VCaP (cell line): ENCODE results near the gene USP8.
"Not testable (repeated sequence)": the region's sequence is repeated elsewhere in the genome, so short reads cannot be mapped to it uniquely, and the experiment has no call there.

Source experiments
- H3K27ac ChIP-seq: fragments of 450-650 bp; 2 replicates; pipeline ENCODE4 v1.5.1; 2017
- CTCF ChIP-seq: fragments of 450-650 bp; conservative IDR thresholded peaks from 2 replicates; pipeline ENCODE4 v1.5.1; 2017; ENCODE audit warnings: mild to moderate bottlenecking, moderate library complexity

The USP8 gene

GRCh38 chr15:50424066-50424890 lies at the start of gene USP8:
Gene USP8 (plus strand): TSS chr15:50424405. CDS start chr15:50439074, 14,669 bp downstream.
- peak within 1 kb of the TSS; percentile 85 for H3K27ac ChIP-seq
- TF ChIP-seq CTCF: no peak

GRCh38 chr15:50377867-50378751 lies 46.1 kb upstream of the USP8 start:
- no peak overlapping the region for H3K27ac ChIP-seq
- no peak for TF ChIP-seq CTCF

- TF ChIP-seq CTCF: no peak
- H3K27ac ChIP-seq: no peak overlapping the region
These were observed 45.4 kb upstream of the USP8 start for GRCh38 chr15:50378776-50379175.

GRCh38 chr15:50379413-50379812 lies 44.8 kb upstream of the USP8 start:
- H3K27ac ChIP-seq: not testable (repeated sequence)

- H3K27ac ChIP-seq: no peak overlapping the region
- no peak for TF ChIP-seq CTCF
These were observed 44.1 kb upstream of the USP8 start for GRCh38 chr15:50380089-50380488.

- no peak for TF ChIP-seq CTCF
- H3K27ac ChIP-seq: no peak overlapping the region
These were observed 42.8 kb upstream of the USP8 start for GRCh38 chr15:50381438-50381837.

- not testable (repeated sequence) for H3K27ac ChIP-seq
These were observed 41.8 kb upstream of the USP8 start for GRCh38 chr15:50382408-50382807.

GRCh38 chr15:50390554-50391264 lies 33.5 kb upstream of the USP8 start:
- no peak for TF ChIP-seq CTCF
- H3K27ac ChIP-seq: no peak overlapping the region

- H3K27ac ChIP-seq: not testable (repeated sequence)
These were observed 32.6 kb upstream of the USP8 start for GRCh38 chr15:50391561-50391960.
